NCI-H748 treated with DMSO at 0.1 percent for 48 hours (cell line): ENCODE results near the gene NKX2-3.

ENCODE experiments used
- DNase-seq: peaks from one replicate; lab custom pipeline; 2025; lab: John Stamatoyannopoulos, UW

The NKX2-3 gene

GRCh38 chr10:99526861-99527504 lies 5.8 kb upstream of the NKX2-3 start:
- DNase-seq: no peak

GRCh38 chr10:99527526-99528493 lies 4.9 kb upstream of the NKX2-3 start:
- DNase-seq: no peak

DNA sequence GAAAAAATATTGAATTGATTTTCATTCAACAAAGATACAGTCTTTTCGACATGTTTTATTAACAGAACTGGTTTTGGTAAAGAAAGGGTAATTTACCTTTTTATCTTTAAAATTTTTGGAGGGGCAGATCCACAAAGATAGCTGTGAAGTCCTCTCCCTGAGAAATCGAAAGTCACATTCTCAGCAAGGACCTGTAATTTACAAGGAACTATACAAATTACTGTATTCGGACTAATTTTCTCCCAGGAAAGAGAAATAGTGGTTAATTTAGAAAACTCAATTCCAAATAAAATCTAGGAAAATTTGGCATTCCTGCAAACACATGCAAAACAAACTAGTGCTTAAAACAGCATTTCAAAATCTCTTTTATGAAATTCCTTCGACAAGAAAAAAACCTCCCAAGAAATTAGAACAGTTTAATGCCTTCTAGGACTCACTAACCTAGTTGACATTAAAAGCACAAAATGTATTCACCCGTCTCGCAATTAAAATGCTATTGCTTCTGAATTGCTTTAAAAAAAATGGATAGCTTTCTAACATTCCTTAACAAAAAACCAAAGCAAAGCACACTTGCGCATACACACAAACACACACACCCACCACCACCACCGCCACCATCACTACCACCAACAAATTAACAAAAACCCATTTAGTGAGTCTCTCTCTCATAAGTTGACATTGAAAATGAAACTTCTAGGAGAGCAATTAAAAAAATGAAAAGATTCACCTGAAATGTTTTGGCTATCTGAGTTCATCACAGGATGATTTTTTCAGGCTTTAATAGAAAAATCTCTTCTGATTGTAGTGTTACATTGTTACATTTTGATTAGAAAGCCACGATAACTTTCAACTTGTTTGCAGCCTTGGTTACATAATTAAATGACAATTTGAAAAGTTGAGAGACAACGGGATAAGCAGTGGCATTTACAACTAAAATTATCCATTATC lies 4.0 kb upstream of the NKX2-3 start:
- DNase-seq: no peak

GRCh38 chr10:99529591-99530107 lies 3.1 kb upstream of the NKX2-3 start:
- DNase-seq: no peak

GRCh38 chr10:99530108-99531025 lies 2.4 kb upstream of the NKX2-3 start:
- no peak for DNase-seq

DNA sequence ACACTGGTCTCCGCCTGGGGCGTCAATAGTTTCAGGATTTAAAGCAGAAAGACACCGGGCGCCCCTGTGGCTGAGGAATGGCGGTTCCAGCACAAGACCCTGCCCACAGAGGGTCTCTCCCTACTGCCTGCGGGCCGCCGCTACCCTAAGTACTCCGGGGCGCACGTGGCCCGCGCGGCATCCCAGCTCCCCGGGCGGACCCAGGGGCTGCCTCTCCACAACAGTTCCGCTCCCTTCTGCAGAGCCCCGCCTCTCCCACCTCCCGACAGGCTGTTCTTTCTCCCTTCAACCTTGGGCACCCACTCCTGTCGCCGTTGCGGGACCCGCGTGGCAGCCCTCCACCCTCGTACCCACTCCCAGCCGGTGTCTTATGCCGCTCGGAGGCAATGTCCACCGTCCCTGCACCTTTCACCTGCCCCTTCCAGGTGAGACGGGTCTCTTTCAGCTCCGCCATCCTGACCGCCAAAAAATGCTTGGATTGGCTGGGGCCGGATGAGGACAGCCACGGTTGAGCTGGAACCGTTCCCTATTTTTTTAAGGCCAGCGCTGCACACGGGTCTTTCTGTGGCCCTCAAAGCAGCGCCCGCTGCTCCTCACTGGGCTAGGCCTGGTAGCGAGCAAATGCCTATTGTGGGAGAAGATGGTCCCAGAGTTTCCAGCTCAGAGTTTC lies 1.6 kb upstream of the NKX2-3 start:
- DNase-seq: no peak

DNA sequence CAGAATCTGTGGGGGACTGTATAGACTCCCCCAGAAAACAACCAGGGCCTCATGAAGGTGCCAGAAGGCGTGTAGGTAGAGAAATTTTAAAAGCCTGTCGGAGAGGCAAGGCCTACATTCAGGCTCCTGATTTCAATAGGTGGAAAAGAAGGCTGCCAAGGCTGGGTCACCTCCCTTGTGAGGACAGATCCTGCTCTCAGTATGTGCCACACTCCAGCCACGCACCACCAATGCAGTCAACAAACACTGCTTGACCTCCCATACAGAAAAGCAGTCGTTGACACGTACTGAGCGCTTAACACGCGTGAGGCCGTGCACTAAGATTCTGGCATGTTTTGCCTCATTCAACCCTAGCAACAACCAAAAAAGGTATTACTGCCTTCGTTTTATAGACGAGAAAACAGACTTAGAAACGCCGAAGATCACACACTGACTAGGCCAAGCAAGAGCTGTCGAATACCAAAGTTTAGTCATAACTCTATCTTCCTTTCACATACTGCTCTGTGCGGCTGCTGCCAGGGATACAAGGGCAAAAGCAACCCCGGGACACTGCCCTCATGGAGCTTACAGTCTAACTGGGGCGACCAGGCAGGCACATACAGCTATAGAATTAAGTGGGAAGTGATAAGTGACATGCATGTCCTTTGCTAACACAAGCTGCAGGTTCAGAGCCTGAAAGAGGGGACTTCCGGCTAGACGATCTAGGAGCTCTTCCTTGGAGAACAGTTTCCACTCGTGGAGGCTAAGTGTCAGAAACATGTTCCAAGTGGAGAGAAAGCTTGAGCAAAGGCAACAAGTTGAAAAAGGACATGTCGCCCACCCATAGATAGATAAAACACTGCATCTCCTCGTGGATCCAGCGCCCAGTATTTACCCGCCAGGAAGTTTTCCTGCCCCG lies 797 bp upstream of the NKX2-3 start:
- no peak for DNase-seq

GRCh38 chr10:99533496-99534449 lies 1.0 kb downstream of the NKX2-3 start:
- DNase-seq: no peak

GRCh38 chr10:99534450-99534938 lies 1.8 kb downstream of the NKX2-3 start:
- DNase-seq: no peak

DNA sequence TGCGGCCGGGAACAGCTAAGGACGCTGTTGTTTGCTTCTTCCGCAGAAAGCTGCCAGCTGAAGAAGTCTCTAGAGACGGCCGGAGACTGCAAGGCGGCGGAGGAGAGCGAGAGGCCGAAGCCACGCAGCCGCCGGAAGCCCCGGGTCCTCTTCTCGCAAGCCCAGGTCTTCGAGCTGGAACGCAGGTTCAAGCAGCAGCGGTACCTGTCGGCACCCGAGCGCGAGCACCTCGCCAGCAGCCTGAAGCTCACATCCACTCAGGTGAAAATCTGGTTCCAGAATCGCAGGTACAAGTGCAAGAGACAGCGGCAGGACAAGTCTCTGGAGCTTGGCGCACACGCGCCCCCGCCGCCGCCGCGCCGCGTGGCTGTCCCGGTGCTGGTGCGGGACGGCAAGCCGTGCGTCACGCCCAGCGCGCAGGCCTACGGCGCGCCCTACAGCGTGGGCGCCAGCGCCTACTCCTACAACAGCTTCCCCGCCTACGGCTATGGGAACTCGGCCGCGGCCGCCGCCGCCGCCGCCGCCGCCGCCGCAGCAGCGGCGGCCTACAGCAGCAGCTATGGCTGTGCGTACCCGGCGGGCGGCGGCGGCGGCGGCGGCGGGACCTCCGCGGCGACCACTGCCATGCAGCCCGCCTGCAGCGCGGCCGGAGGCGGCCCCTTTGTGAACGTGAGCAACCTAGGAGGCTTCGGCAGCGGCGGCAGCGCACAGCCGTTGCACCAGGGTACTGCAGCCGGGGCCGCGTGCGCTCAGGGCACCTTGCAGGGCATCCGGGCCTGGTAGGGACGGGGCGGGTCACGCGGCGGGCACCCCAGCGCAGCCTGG lies 2.4 kb downstream of the NKX2-3 start:
- DNase-seq: no peak

DNA sequence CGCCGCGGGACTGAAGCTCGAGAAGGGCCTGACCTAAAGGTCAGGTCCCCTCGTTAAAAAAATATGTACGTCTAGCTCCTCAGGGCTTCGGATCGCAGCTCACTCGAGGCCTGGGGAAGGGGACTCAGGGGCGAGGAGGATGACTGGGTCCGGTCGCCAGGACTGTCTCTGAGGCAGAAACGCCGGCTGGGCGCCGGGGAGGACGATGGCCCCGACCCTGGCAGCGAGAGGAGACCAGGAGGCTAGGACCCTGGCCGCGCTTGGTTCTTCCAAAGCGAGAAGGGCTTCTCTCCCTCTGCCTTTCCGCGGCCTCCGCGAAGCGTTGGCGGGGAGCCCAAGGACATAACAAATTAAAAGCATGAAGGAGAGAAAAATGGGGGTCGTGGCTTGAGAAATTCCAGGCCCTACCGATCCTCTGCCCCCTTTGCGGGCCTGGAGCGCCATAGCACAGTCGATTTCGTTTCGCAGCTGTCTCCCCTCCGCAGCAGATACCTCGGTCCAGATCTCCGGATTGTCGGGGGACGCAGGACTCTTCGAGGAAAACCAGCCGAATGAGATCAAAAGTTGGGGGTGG lies 3.1 kb downstream of the NKX2-3 start:
- no peak for DNase-seq

DNA sequence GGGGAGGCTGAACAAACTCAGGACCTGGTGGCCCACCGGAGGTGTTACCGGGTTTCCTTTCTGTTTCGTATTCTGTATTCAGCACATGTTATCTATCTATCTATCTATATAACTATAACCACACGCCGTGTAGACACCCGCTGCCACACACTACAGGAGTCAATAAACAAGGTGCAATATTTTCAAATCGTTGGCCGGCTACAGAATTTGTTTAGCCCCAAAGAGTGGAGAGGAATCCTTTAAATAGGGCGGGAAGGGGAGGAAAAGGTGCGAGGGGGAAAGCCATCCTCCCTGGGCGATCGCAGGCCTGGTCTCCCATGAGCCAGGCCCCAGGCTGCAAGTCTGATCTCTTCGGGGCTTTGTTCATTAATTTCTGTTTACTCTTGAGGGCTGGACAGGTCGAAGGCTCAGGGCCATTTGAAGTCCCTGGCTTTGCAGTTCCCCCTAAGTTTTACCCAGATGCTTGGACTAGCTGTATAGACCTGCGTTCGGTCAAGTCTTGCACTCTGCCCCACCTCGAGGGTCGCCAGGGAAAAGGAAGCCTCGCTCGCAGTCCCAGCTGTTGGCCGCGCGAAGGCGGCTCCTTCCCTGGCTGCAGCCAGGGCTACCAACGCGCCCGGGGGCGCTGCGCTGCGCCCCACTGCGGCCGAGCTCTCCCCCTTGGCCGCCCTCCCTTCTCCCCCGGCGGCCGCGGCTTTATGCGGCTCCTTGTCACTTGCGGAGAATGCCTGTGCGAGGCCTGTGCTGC lies 3.8 kb downstream of the NKX2-3 start:
- no peak for DNase-seq

- DNase-seq: no peak
Measured at GRCh38 chr10:99537086-99537988, 4.6 kb downstream of the NKX2-3 start.

GRCh38 chr10:99537989-99538917 lies 5.5 kb downstream of the NKX2-3 start:
- no peak for DNase-seq
